Measurements from ENCODE around the gene IDI2. TPM values are rescaled to one million over a fixed set of nuclear protein-coding genes. Genes with fewer than 3 reads are reported as not detected.
A peak's percentile ranks its signal among the peaks of the same experiment; 100 is the strongest.
"Not testable (repeated sequence)": the region's sequence is repeated elsewhere in the genome, so short reads cannot be mapped to it uniquely, and the experiment has no call there.

Gene IDI2
- polyA plus RNA-seq, 1 donor, result not detected

DNA sequence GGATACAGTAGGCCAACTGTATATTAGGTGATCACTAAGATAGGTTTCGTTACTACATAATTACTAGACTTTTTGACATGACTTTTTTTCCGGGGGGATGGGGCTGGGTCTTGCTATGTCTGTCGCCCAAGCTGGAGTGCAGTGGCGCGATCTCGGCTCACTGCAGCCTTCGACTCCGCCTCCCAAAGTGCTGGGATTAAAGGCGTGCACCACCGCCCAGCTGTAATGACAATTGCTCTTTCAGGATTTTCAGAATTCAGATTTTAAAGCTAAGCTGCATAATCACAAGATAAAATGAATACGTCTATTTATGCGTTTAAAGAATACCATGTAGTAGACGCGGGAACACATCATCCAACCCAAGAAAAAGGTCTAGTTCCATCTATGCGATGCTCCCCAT lies 22.3 kb upstream of the IDI2 start:
- H3K36me3 ChIP-seq (ENCODE audit: control insufficient read depth, insufficient read depth, low read length), result peaks cover 23% of the 10 kb centered on the region
- WGBS (ENCODE audit: insufficient coverage, low lambda C conversion rate), result 0% methylated on average over 2 of the region's 15 CpGs
- H3K4me3 ChIP-seq (ENCODE audit: low read length), result peak overlapping the region; percentile 84
- H3K27me3 ChIP-seq (ENCODE audit: control insufficient read depth, insufficient read depth, low read length), result no peaks in the 10 kb centered on the region
- H3K9me3 ChIP-seq (ENCODE audit: control insufficient read depth, low read depth, low read length), result no peaks in the 10 kb centered on the region
- DNase-seq, result no peak
- H3K27ac ChIP-seq (ENCODE audit: low read length), result peak overlapping the region; percentile 90
- peaks cover 8% of the 10 kb centered on the region for H3K4me1 ChIP-seq (ENCODE audit: control insufficient read depth, insufficient read depth, low read length)

DNA sequence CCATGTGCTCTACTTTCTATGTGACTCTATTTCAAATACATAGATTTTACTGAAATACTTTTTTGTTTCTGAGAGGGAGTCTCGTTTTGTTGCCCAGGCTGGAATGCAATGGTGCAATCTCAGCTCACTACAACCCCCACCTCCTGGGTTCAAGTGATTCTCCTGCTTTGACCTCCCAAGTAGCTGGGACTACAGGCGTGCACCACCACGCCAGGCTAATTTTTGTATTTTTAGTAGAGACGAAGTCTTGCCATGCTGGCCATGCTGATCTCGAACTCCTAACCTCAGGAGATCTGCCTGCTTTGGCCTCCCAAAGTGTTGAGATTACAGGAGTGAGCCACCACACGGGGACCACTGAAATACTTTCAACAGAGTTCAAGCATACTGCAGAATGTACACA lies 19.8 kb upstream of the IDI2 start:
- Histone ChIP-seq H3K4me1 (ENCODE audit: control insufficient read depth, insufficient read depth, low read length) (peaks cover 4% of the 10 kb centered on the region), H3K4me3 (ENCODE audit: low read length) (no peak overlapping the region), H3K36me3 (ENCODE audit: control insufficient read depth, insufficient read depth, low read length) (peaks cover 24% of the 10 kb centered on the region), H3K27me3 (ENCODE audit: control insufficient read depth, insufficient read depth, low read length) (no peaks in the 10 kb centered on the region), H3K9me3 (ENCODE audit: control insufficient read depth, low read depth, low read length) (no peaks in the 10 kb centered on the region), H3K27ac (ENCODE audit: low read length) (no peak overlapping the region)
- no CpG with 5 or more reads among the region's 6 CpGs for WGBS (ENCODE audit: insufficient coverage, low lambda C conversion rate)
- no peak for DNase-seq

DNA sequence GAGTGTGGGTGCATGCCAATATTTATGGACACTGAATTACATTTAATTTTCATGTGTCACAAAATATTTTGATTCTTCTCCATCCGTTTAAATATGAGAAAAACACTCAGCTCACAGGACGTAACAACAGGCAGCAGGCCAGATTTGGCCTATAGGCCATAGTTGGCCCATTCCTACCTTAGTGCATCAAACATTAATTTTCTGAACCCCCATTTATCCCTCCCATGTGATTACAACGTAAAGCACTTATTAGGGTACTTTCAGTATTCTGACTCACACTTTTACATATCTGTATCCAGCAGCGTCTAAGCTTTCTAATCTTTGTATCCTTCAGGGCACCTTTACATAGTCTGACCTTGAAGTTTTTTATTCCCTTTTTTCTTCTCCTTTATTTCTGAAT lies 19.3 kb upstream of the IDI2 start:
- no peaks in the 10 kb centered on the region for H3K9me3 ChIP-seq (ENCODE audit: control insufficient read depth, low read depth, low read length)
- H3K27ac ChIP-seq (ENCODE audit: low read length), result no peak overlapping the region
- WGBS (ENCODE audit: insufficient coverage, low lambda C conversion rate), result 49% methylated on average over 3 of the region's 4 CpGs
- no peak overlapping the region for H3K4me3 ChIP-seq (ENCODE audit: low read length)
- H3K4me1 ChIP-seq (ENCODE audit: control insufficient read depth, insufficient read depth, low read length), result peaks cover 3% of the 10 kb centered on the region
- peaks cover 24% of the 10 kb centered on the region for H3K36me3 ChIP-seq (ENCODE audit: control insufficient read depth, insufficient read depth, low read length)
- no peak for DNase-seq
- no peaks in the 10 kb centered on the region for H3K27me3 ChIP-seq (ENCODE audit: control insufficient read depth, insufficient read depth, low read length)

GRCh38 chr10:1044146-1044545 lies 18.5 kb upstream of the IDI2 start:
- Histone ChIP-seq H3K4me1 (ENCODE audit: control insufficient read depth, insufficient read depth, low read length) (peaks cover 3% of the 10 kb centered on the region), H3K27ac (ENCODE audit: low read length) (no peak overlapping the region), H3K4me3 (ENCODE audit: low read length) (no peak overlapping the region), H3K9me3 (ENCODE audit: control insufficient read depth, low read depth, low read length) (no peaks in the 10 kb centered on the region), H3K36me3 (ENCODE audit: control insufficient read depth, insufficient read depth, low read length) (peaks cover 27% of the 10 kb centered on the region), H3K27me3 (ENCODE audit: control insufficient read depth, insufficient read depth, low read length) (no peaks in the 10 kb centered on the region)
- DNase-seq, result no peak
- 83% methylated on average over 2 of the region's 4 CpGs for WGBS (ENCODE audit: insufficient coverage, low lambda C conversion rate)

DNA sequence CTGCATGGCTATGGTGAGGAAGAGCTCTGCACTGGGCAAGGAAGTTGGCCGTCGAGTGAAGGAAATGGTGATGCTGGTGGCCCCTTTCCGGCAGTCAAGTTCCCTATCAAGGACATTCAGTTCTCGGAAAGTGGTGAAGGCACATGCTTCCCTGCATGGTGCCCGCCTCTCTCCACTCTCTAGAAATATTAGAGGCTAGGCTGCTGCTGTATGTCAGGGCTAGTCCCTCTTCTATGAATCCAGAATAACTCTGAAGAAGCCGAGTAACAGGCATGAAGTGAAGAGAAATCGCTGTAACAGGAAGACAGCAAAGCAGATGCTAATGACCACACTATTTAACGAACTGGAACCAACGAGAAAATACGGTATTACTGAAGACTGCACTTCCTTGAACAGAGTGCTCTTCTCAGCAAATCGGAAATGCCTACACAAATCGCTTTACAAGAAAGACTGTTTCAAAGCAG lies 17.9 kb upstream of the IDI2 start:
- Histone ChIP-seq H3K4me3 (ENCODE audit: low read length) (no peak overlapping the region), H3K27me3 (ENCODE audit: control insufficient read depth, insufficient read depth, low read length) (no peaks in the 10 kb centered on the region), H3K9me3 (ENCODE audit: control insufficient read depth, low read depth, low read length) (no peaks in the 10 kb centered on the region), H3K27ac (ENCODE audit: low read length) (no peak overlapping the region), H3K4me1 (ENCODE audit: control insufficient read depth, insufficient read depth, low read length) (peaks cover 3% of the 10 kb centered on the region), H3K36me3 (ENCODE audit: control insufficient read depth, insufficient read depth, low read length) (peaks cover 27% of the 10 kb centered on the region)
- 60% methylated on average over 1 of the region's 12 CpGs for WGBS (ENCODE audit: insufficient coverage, low lambda C conversion rate)
- DNase-seq, result no peak

DNA sequence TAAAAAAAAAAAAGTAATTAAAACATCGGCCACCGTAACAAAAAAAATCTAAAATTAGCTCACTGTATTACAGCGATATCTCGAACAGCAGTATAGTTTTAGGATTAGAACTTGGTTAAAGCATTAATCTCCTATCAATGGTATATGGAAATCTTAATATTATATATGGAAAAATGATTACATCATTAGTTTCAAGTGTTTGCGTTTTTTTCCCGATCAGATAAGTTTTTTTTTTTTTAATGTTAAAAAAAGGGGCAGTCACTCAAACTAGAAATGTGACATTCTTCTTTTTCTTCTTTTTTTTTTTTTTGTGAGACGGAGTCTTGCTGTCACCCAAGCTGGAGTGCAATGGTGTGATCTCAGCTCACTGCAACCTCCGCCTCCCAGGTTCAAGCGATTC lies 15.9 kb upstream of the IDI2 start:
- WGBS (ENCODE audit: insufficient coverage, low lambda C conversion rate), result 100% methylated on average over 2 of the region's 9 CpGs
- Histone ChIP-seq H3K27ac (ENCODE audit: low read length) (no peak overlapping the region), H3K36me3 (ENCODE audit: control insufficient read depth, insufficient read depth, low read length) (peaks cover 35% of the 10 kb centered on the region)

GRCh38 chr10:1040133-1040532 lies 14.5 kb upstream of the IDI2 start:
- DNase-seq, result no peak
- Histone ChIP-seq H3K27me3 (ENCODE audit: control insufficient read depth, insufficient read depth, low read length) (no peaks in the 10 kb centered on the region), H3K4me1 (ENCODE audit: control insufficient read depth, insufficient read depth, low read length) (no peaks in the 10 kb centered on the region), H3K4me3 (ENCODE audit: low read length) (no peak overlapping the region), H3K27ac (ENCODE audit: low read length) (no peak overlapping the region), H3K9me3 (ENCODE audit: control insufficient read depth, low read depth, low read length) (no peaks in the 10 kb centered on the region), H3K36me3 (ENCODE audit: control insufficient read depth, insufficient read depth, low read length) (peaks cover 35% of the 10 kb centered on the region)
- WGBS (ENCODE audit: insufficient coverage, low lambda C conversion rate), result 83% methylated on average over 1 of the region's 3 CpGs

More for the DNA sequence above, 15.9 kb upstream of the IDI2 start:
- H3K4me1 ChIP-seq (ENCODE audit: control insufficient read depth, insufficient read depth, low read length), result no peaks in the 10 kb centered on the region
- H3K9me3 ChIP-seq (ENCODE audit: control insufficient read depth, low read depth, low read length), result no peaks in the 10 kb centered on the region
- no peak overlapping the region for H3K4me3 ChIP-seq (ENCODE audit: low read length)
- DNase-seq, result no peak
- H3K27me3 ChIP-seq (ENCODE audit: control insufficient read depth, insufficient read depth, low read length), result no peaks in the 10 kb centered on the region

DNA sequence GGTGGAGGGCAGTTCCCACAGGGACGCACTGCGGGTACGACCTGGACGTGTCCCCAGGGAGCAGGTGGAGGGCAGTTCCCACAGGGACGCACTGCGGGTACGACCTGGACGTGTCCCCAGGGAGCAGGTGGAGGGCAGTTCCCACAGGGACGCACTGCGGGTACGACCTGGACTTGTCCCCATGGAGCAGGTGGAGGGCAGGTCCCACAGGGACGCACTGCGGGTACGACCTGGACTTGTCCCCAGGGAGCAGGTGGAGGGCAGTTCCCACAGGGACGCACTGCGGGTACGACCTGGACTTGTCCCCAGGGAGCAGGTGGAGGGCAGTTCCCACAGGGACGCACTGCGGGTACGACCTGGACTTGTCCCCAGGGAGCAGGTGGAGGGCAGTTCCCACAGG lies 13.1 kb upstream of the IDI2 start:
- H3K4me1 ChIP-seq (ENCODE audit: control insufficient read depth, insufficient read depth, low read length); H3K9me3 ChIP-seq (ENCODE audit: control insufficient read depth, low read depth, low read length); H3K4me3 ChIP-seq (ENCODE audit: low read length); H3K27me3 ChIP-seq (ENCODE audit: control insufficient read depth, insufficient read depth, low read length); H3K27ac ChIP-seq (ENCODE audit: low read length); DNase-seq: not testable (repeated sequence)
- no CpG with 5 or more reads among the region's 20 CpGs for WGBS (ENCODE audit: insufficient coverage, low lambda C conversion rate)
- H3K36me3 ChIP-seq (ENCODE audit: control insufficient read depth, insufficient read depth, low read length), result peaks cover 30% of the 10 kb centered on the region

DNA sequence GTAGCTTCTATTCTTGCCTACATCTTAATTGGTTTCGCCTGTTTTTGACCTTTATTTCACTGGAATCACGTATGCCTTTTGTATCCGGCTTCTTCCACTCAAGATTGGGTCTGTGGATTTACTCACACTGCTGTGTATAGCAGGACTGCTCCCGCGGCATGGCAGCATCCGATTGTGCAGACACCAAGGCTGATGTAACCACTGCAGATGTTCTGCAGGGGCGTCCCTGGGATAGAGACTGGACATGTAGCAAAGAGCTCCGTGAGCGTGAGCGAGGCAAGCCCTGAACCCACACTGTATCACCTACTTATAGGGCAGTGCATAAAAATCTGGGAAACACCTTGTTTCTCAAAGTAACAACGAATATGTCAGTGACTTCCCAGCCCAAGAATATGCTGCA lies 11.4 kb upstream of the IDI2 start:
- Histone ChIP-seq H3K4me3 (ENCODE audit: low read length) (no peak overlapping the region), H3K27me3 (ENCODE audit: control insufficient read depth, insufficient read depth, low read length) (no peaks in the 10 kb centered on the region), H3K27ac (ENCODE audit: low read length) (no peak overlapping the region), H3K9me3 (ENCODE audit: control insufficient read depth, low read depth, low read length) (no peaks in the 10 kb centered on the region), H3K4me1 (ENCODE audit: control insufficient read depth, insufficient read depth, low read length) (no peaks in the 10 kb centered on the region), H3K36me3 (ENCODE audit: control insufficient read depth, insufficient read depth, low read length) (peaks cover 18% of the 10 kb centered on the region)
- no CpG with 5 or more reads among the region's 11 CpGs for WGBS (ENCODE audit: insufficient coverage, low lambda C conversion rate)
- DNase-seq, result no peak

GRCh38 chr10:1036341-1036791 lies 10.7 kb upstream of the IDI2 start:
- Histone ChIP-seq H3K36me3 (ENCODE audit: control insufficient read depth, insufficient read depth, low read length) (peaks cover 17% of the 10 kb centered on the region), H3K27ac (ENCODE audit: low read length) (no peak overlapping the region), H3K4me1 (ENCODE audit: control insufficient read depth, insufficient read depth, low read length) (no peaks in the 10 kb centered on the region), H3K9me3 (ENCODE audit: control insufficient read depth, low read depth, low read length) (no peaks in the 10 kb centered on the region), H3K4me3 (ENCODE audit: low read length) (no peak overlapping the region), H3K27me3 (ENCODE audit: control insufficient read depth, insufficient read depth, low read length) (no peaks in the 10 kb centered on the region)
- no peak for DNase-seq
- no CpG with 5 or more reads among the region's 14 CpGs for WGBS (ENCODE audit: insufficient coverage, low lambda C conversion rate)

- H3K27ac ChIP-seq (ENCODE audit: low read length), result no peak overlapping the region
- no peak for DNase-seq
- WGBS (ENCODE audit: insufficient coverage, low lambda C conversion rate), result no CpG with 5 or more reads among the region's 6 CpGs
- H3K27me3 ChIP-seq (ENCODE audit: control insufficient read depth, insufficient read depth, low read length), result no peaks in the 10 kb centered on the region
- H3K9me3 ChIP-seq (ENCODE audit: control insufficient read depth, low read depth, low read length), result no peaks in the 10 kb centered on the region
- H3K4me3 ChIP-seq (ENCODE audit: low read length), result no peak overlapping the region
- peaks cover 10% of the 10 kb centered on the region for H3K36me3 ChIP-seq (ENCODE audit: control insufficient read depth, insufficient read depth, low read length)
- no peaks in the 10 kb centered on the region for H3K4me1 ChIP-seq (ENCODE audit: control insufficient read depth, insufficient read depth, low read length)
Observed at GRCh38 chr10:1035201-1035600, 9.5 kb upstream of the IDI2 start.
